GM19043 (cell line): ENCODE results near the gene SPACA9.

Experiments
- ATAC-seq: cut with Tn5 transposase; IDR thresholded peaks from one replicate; pipeline ENCODE4 v1.9.1; 2021; ENCODE audit warnings: low read depth; ENCODE audit not compliant: unreplicated experiment

SPACA9 gene

DNA sequence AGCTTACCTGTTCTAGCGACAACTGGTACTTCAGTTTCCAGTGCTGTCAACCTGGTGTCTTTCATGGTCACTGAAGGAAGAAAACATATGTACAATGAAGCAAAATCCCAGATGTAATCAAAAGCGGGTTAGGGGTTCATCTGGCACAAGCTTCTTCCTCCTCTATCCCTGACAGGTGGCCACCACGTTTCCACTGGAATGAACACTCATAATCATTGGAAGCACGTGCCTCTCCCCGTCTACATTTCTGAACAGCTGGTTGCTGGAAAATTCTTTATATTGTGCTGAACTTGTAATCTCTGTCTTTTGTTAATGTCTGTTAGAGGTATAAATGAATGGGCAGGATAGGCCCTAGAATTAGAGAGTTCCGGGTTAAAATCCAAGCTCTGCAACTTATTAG lies 56.3 kb downstream of the SPACA9 start:
- no peak for ATAC-seq

DNA sequence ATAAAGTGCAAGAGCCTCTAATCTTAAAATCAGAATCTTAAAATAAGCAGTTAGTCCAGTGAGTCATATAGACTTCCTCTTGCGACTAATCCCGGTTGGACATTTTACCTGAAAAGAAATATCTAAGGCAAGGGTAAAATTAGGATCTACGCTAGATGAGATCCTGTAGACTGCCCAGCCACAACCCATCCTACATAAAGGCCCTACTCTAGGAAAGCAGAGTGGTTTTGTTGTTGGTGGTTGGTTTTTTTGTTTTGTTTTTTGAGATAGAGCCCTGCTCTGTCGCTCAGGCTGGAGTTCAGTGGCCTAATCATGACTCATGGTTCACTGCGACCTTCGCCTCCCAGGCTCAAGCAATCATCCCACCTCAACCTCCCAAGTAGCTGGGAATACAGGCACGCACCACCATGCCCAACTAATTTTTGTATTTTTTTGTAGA lies 58.8 kb downstream of the SPACA9 start:
- no peak for ATAC-seq

DNA sequence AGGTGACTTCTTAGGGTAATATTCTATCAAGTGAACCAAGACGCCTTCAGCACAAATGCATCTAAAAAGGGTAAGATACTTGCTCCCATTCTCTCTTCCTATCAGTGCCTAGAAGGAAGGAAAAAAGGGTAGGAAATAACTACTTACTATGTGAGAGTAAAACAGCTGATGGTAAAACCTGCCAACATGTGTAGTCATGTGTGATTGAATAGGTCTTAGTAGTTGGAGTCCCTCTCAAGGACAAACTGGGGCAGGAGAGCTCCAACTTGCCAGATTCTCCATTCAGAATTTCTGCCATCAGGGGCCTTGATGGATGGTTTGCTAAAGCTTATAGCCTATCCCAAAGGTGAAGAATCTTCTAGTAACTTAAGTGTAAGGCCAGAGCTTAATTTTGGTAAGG lies 60.5 kb downstream of the SPACA9 start:
- no peak for ATAC-seq
